BJ (cell line): ENCODE results near the gene KIAA1671. TPM values are rescaled to one million over a fixed set of nuclear protein-coding genes. Genes with fewer than 3 reads are reported as not detected.

ENCODE experiments used
- CTCF ChIA-PET: fragments of 350-600 bp; formaldehyde crosslinking; extraction: SDS; loops from one replicate; lab custom pipeline; 2021; ENCODE audit warnings: antibody characterized with exemption, inconsistent platforms; lab: Yijun Ruan, JAX
- POLR2A ChIA-PET: fragments of 300-600 bp; sonication (Branson Sonifier 250); formaldehyde crosslinking; extraction: SDS; loops from one replicate; lab custom pipeline; 2021; ENCODE audit warnings: antibody characterized with exemption; lab: Charles Lee
- DNase-seq: peaks from one replicate; pipeline ENCODE4 v3.0.0-alpha.2; 2011; ENCODE audit warnings: low read depth
- H3K27me3 ChIP-seq: 2 replicates; pipeline ENCODE4 v1.6.0; 2011; ENCODE audit warnings: low read length; ENCODE audit not compliant: control insufficient read depth, insufficient read depth
- H3K36me3 ChIP-seq: 2 replicates; pipeline ENCODE4 v1.5.1; 2011; ENCODE audit warnings: low read length; ENCODE audit not compliant: control insufficient read depth, insufficient read depth
- H3K4me3 ChIP-seq: 2 replicates; pipeline ENCODE4 v1.5.1; 2011; ENCODE audit warnings: low read depth, mild to moderate bottlenecking, control low read depth, low read length
- CTCF ChIP-seq: IDR thresholded peaks from 2 replicates; pipeline ENCODE4 v1.5.1; 2011; ENCODE audit warnings: low read depth, mild to moderate bottlenecking, control low read depth, inconsistent platforms, low read length, moderate library complexity; ENCODE audit not compliant: insufficient read depth
- polyA plus RNA-seq: library from polyadenylated mRNA; depleted of rRNA; stranded (reverse); fragments of >200 nt; gene quantifications from 2 replicates; pipeline ENCODE4 v1.2.3, GENCODE V29; 2011

Gene KIAA1671
- polyA plus RNA-seq, 1 experiment = 0.11 TPM

GRCh38 chr22:25123677-25124076 lies 171.2 kb downstream of the KIAA1671 start:
- POLR2A ChIA-PET = no interaction called here
- CTCF ChIA-PET = no interaction called here
- DNase-seq = no peak
- H3K4me3 ChIP-seq = no peak overlapping the region
- no peaks in the 10 kb centered on the region for H3K36me3 ChIP-seq
- no peak for TF ChIP-seq CTCF
- no peaks in the 10 kb centered on the region for H3K27me3 ChIP-seq

DNA sequence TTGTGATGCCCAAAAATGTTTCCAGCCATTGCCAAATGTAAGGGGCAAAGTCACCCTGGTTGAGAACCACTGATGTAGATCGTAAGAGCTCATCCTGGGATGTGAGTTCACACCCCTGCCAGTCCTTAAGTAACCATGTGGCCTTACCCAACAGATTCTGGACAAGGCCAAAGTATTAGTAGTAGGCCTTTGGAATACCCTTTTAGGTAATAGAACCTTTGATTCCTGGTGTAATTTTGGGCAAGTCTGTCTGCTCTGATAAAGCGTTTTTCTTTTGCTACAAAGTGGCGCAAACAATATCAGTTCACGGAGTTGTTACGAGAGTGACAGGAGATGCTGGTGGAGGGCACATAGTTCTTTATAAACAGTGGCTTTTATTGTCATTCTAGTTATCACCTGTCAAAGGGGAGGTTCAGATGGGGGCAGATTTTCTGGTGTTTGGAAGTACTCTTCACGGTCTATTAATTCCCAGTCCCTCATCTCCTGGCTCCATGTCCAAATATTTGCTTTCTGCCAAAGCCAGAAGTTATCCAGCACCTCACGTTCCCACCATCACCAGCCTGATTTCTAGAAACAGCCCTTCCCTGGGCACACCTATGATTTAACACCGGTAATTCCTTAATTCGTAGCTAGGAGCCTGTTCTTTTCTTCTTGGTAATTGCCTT lies 173.3 kb downstream of the KIAA1671 start:
- ChIA-PET CTCF (no interaction called here), POLR2A (no interaction called here)
- H3K27me3 ChIP-seq = no peaks in the 10 kb centered on the region
- DNase-seq = no peak
- H3K4me3 ChIP-seq = no peak overlapping the region
- no peaks in the 10 kb centered on the region for H3K36me3 ChIP-seq
- TF ChIP-seq CTCF = no peak

DNA sequence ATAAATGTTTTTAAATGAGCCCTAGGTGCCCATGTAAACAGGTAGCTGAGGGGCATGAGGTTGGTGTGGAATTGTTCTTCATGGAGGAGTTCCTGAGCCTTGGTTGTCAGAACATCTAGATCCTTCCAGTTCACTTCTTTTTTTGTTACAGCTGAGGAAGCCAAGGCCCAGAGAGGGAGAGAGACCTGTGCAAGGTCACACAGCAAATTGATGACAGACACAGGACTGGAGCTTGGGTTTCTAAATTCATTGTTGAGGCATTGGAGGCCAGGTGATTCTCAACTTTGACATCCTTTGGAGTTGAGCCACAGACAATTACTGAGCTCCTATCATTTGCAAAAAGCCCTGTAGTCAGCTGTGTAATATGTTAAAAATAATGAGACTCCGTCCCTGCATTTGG lies 174.0 kb downstream of the KIAA1671 start:
- TF ChIP-seq CTCF = no peak
- Histone ChIP-seq H3K27me3 (no peaks in the 10 kb centered on the region), H3K36me3 (no peaks in the 10 kb centered on the region), H3K4me3 (no peak overlapping the region)
- no peak for DNase-seq
- CTCF ChIA-PET = no interaction called here
- POLR2A ChIA-PET = no interaction called here

DNA sequence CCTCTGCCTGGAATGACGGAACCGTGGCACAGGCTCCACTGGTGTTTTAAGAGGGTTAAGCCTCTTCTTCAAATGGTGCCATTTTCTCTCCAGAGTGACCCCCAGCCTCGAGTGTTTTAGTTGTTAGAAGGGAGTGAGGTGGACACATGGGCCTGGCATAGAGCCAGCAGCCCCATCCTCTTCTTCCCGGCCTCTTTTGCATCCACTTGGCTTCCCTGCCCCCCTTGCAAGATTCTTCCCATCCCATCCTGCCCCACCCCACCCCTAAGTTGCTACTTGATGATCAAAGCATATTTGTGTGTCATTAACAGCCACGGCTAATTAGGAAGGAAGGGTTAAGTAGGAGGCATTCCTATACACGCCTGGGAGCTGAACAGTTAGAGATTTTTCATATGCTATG lies 174.8 kb downstream of the KIAA1671 start:
- Histone ChIP-seq H3K27me3 (no peaks in the 10 kb centered on the region), H3K36me3 (no peaks in the 10 kb centered on the region), H3K4me3 (no peak overlapping the region)
- POLR2A ChIA-PET = no interaction called here
- CTCF ChIA-PET = no interaction called here
- TF ChIP-seq CTCF = no peak
- no peak for DNase-seq

- CTCF ChIA-PET = no interaction called here
- Histone ChIP-seq H3K4me3 (no peak overlapping the region), H3K36me3 (no peaks in the 10 kb centered on the region), H3K27me3 (no peaks in the 10 kb centered on the region)
- no peak for DNase-seq
- no peak for TF ChIP-seq CTCF
- POLR2A ChIA-PET = no interaction called here
These were observed 177.9 kb downstream of the KIAA1671 start for GRCh38 chr22:25130462-25130861.
